Uterus (tissue), 2 donors: Measurements from ENCODE around the gene TMEM131.

ENCODE experiments used
- CTCF ChIP-seq, 4 experiments: fragments of 200-600 bp in 2 of 4; fragments of 450-650 bp in 2 of 4; sonication (generic) in 2 of 4; IDR thresholded peaks; one replicate each; pipeline ENCODE4 v1.5.1; 2016 to 2019; ENCODE audit warnings: antibody characterized with exemption in 4 of 4, mild to moderate bottlenecking in 2 of 4, moderate library complexity in 1 of 4
- POLR2A ChIP-seq, 2 donors: fragments of 450-650 bp; IDR thresholded peaks; one replicate each; pipeline ENCODE4 v1.6.1; 2016; ENCODE audit warnings: antibody characterized with exemption in 2 of 2, mild to moderate bottlenecking in 1 of 2, moderate library complexity in 1 of 2

- TF ChIP-seq POLR2A (IDR thresholded peaks at IDR 0.05) (no peak), CTCF (IDR thresholded peaks at IDR 0.05) (no peak)
These were observed 1.8 kb downstream of the TMEM131 start for GRCh38 chr2:97993926-97994325.
